H9 (cell line): ENCODE results near the gene RFNG. TPM values are rescaled to one million over a fixed set of nuclear protein-coding genes. Genes with fewer than 3 reads are reported as not detected.

ENCODE experiments used
- DNase-seq: peaks from one replicate; pipeline ENCODE4 v3.0.0-alpha.2; 2017
- H2AFZ ChIP-seq: one replicate; pipeline ENCODE4 v1.6.1; 2013; ENCODE audit warnings: mild to moderate bottlenecking, low read length, control low read depth, moderate library complexity
- H2AK5ac ChIP-seq: 2 replicates; pipeline ENCODE4 v1.6.1; 2013; ENCODE audit warnings: low read length, control low read depth, mixed read lengths; ENCODE audit not compliant: insufficient read length
- H2BK120ac ChIP-seq: one replicate; pipeline ENCODE4 v1.6.1; 2013; ENCODE audit warnings: low read depth, mild to moderate bottlenecking, low read length, control low read depth, inconsistent platforms; ENCODE audit not compliant: poor library complexity, severe bottlenecking
- H2BK12ac ChIP-seq: 2 replicates; pipeline ENCODE4 v1.6.1; 2013; ENCODE audit warnings: low read length, control low read depth, mixed read lengths, low read depth; ENCODE audit not compliant: insufficient read length
- H2BK15ac ChIP-seq: 2 replicates; pipeline ENCODE4 v1.6.1; 2013; ENCODE audit warnings: low read depth, low read length, control low read depth
- H2BK20ac ChIP-seq: one replicate; pipeline ENCODE4 v1.6.1; 2013; ENCODE audit warnings: low read depth, mild to moderate bottlenecking, low read length, control low read depth, inconsistent platforms; ENCODE audit not compliant: poor library complexity, severe bottlenecking
- H2BK5ac ChIP-seq: 2 replicates; pipeline ENCODE4 v1.6.1; 2013; ENCODE audit warnings: low read length, control low read depth, mixed read lengths; ENCODE audit not compliant: insufficient read length
- H3K14ac ChIP-seq: 2 replicates; pipeline ENCODE4 v1.6.1; 2013; ENCODE audit warnings: low read length, control low read depth; ENCODE audit not compliant: insufficient read depth
- H3K18ac ChIP-seq: 2 replicates; pipeline ENCODE4 v1.6.1; 2013; ENCODE audit warnings: low read depth, mild to moderate bottlenecking, mixed read lengths, low read length, control low read depth; ENCODE audit not compliant: insufficient read length
- H3K23ac ChIP-seq: 2 replicates; pipeline ENCODE4 v1.6.1; 2013; ENCODE audit warnings: low read length, control low read depth, mixed read lengths, low read depth; ENCODE audit not compliant: insufficient read length
- H3K23me2 ChIP-seq: 2 replicates; pipeline ENCODE4 v1.6.1; 2013; ENCODE audit warnings: low read depth, mild to moderate bottlenecking, mixed read lengths, low read length, control low read depth; ENCODE audit not compliant: insufficient read length, poor library complexity, severe bottlenecking
- H3K27ac ChIP-seq: 2 replicates; pipeline ENCODE4 v1.5.1; 2013; ENCODE audit warnings: low read length, control low read depth, mixed read lengths, low read depth; ENCODE audit not compliant: insufficient read length
- H3K27me3 ChIP-seq: 2 replicates; pipeline ENCODE4 v1.6.1; 2013; ENCODE audit warnings: low read length, control low read depth, inconsistent platforms; ENCODE audit not compliant: insufficient read depth
- H3K4ac ChIP-seq: 2 replicates; pipeline ENCODE4 v1.6.1; 2013; ENCODE audit warnings: low read depth, mild to moderate bottlenecking, control low read depth, inconsistent platforms, low read length, moderate library complexity
- H3K4me1 ChIP-seq: 2 replicates; pipeline ENCODE4 v1.6.1; 2013; ENCODE audit warnings: low read length, control low read depth, inconsistent platforms; ENCODE audit not compliant: insufficient read depth
- H3K4me2 ChIP-seq: 2 replicates; pipeline ENCODE4 v1.6.1; 2013; ENCODE audit warnings: low read length, control low read depth, mixed read lengths; ENCODE audit not compliant: insufficient read length, insufficient read depth
- H3K56ac ChIP-seq: 2 replicates; pipeline ENCODE4 v1.6.1; 2013; ENCODE audit warnings: low read depth, mild to moderate bottlenecking, mixed read lengths, low read length, control low read depth; ENCODE audit not compliant: insufficient read length
- H3K79me1 ChIP-seq: 2 replicates; pipeline ENCODE4 v1.6.1; 2013; ENCODE audit warnings: low read depth, mild to moderate bottlenecking, moderate library complexity, low read length, control low read depth, inconsistent platforms; ENCODE audit not compliant: insufficient read depth, poor library complexity, severe bottlenecking
- H3K79me2 ChIP-seq: 2 replicates; pipeline ENCODE4 v1.6.1; 2013; ENCODE audit warnings: low read length, control low read depth, inconsistent platforms; ENCODE audit not compliant: insufficient read depth
- H3K9ac ChIP-seq: 2 replicates; pipeline ENCODE4 v1.6.1; 2013; ENCODE audit warnings: low read length, control low read depth, mixed read lengths; ENCODE audit not compliant: insufficient read length; ENCODE audit errors: extremely low read depth
- H3K9me3 ChIP-seq: one replicate; pipeline ENCODE4 v1.6.1; 2013; ENCODE audit warnings: low read depth, low read length, inconsistent platforms; ENCODE audit not compliant: control insufficient read depth
- H3T11ph ChIP-seq: one replicate; pipeline ENCODE4 v1.6.1; 2013; ENCODE audit warnings: mild to moderate bottlenecking, low read length, control low read depth, inconsistent platforms
- H4K20me1 ChIP-seq: one replicate; pipeline ENCODE4 v1.6.1; 2013; ENCODE audit not compliant: control insufficient read depth, insufficient read length, insufficient read depth
- H4K5ac ChIP-seq: 2 replicates; pipeline ENCODE4 v1.6.1; 2013; ENCODE audit warnings: low read depth, mild to moderate bottlenecking, mixed read lengths, low read length, control low read depth; ENCODE audit not compliant: insufficient read length
- H4K8ac ChIP-seq: replicated peaks from 2 replicates; pipeline ENCODE4 v1.6.1; 2013; ENCODE audit warnings: low read length, control low read depth, mixed read lengths, low read depth; ENCODE audit not compliant: insufficient read length
- H4K91ac ChIP-seq: 2 replicates; pipeline ENCODE4 v1.6.1; 2013; ENCODE audit warnings: low read depth, mild to moderate bottlenecking, moderate library complexity, mixed read lengths, low read length, control low read depth; ENCODE audit not compliant: insufficient read length
- H3K27ac Mint-ChIP-seq, 3 experiments: 2 replicates in 2 of 3; 3 replicates in 1 of 3; pipeline ENCODE4 v1.8.0; 2020 to 2021; ENCODE audit warnings: mixed read lengths in 3 of 3, mild to moderate bottlenecking in 1 of 3, moderate library complexity in 1 of 3
- H3K27me3 Mint-ChIP-seq: 2 replicates; pipeline ENCODE4 v1.8.0; 2021; ENCODE audit warnings: low read depth, mild to moderate bottlenecking, moderate library complexity, mixed read lengths
- H3K36me3 Mint-ChIP-seq, 3 experiments: 2 replicates in 2 of 3; 3 replicates in 1 of 3; pipeline ENCODE4 v1.8.0; 2020 to 2021; ENCODE audit warnings: low read depth in 3 of 3, mixed read lengths in 3 of 3; ENCODE audit not compliant: insufficient read depth in 1 of 3
- H3K4me1 Mint-ChIP-seq, 2 experiments: 2 replicates each; pipeline ENCODE4 v1.8.0; 2020; ENCODE audit warnings: mixed read lengths in 2 of 2
- H3K4me3 Mint-ChIP-seq, 2 experiments: 2 replicates in 1 of 2; 3 replicates in 1 of 2; pipeline ENCODE4 v1.8.0; 2020 to 2021; ENCODE audit warnings: mild to moderate bottlenecking in 2 of 2, mixed read lengths in 2 of 2, moderate library complexity in 1 of 2
- H3K9me3 Mint-ChIP-seq, 2 experiments: 2 replicates in 1 of 2; 3 replicates in 1 of 2; pipeline ENCODE4 v1.8.0; 2020; ENCODE audit warnings: mild to moderate bottlenecking in 2 of 2, mixed read lengths in 2 of 2, moderate library complexity in 1 of 2
- CTCF ChIP-seq: fragments of 200-600 bp; sonication (generic); conservative IDR thresholded peaks from 3 replicates; pipeline ENCODE4 v1.8.0; 2021; ENCODE audit warnings: antibody characterized with exemption, mild to moderate bottlenecking
- WGBS: extraction: QIAGEN DNeasy Blood & Tissue Kit; methylation state at CpG from one replicate; pipeline ENCODE4 v1.1.7; 2013; ENCODE audit warnings: missing lambda C conversion rate, low lambda C conversion rate, mixed read lengths; ENCODE audit not compliant: insufficient read length; ENCODE audit errors: extremely low coverage; 5-methylcytosine and 5-hydroxymethylcytosine counted together
- total RNA-seq: library from RNA; stranded (reverse); gene quantifications from 2 replicates; pipeline ENCODE4 v1.2.1, GENCODE V29; 2021

The RFNG gene
- total RNA-seq, 1 experiment from 2014 or later, result 34.0 TPM

GRCh38 chr17:82091264-82092066 lies 39.9 kb upstream of the RFNG start:
- Mint-ChIP-seq H3K27me3 (no peaks in the 10 kb centered on the region), H3K36me3 (peaks cover 22 to 76% (median 67%) of the 10 kb centered on the region in 3 experiments; a peak in 6 of 7 replicates), H3K4me1 (peaks cover 1 to 6% of the 10 kb centered on the region in 2 experiments; a peak in 2 of 4 replicates), H3K9me3 (no peaks in the 10 kb centered on the region), H3K27ac (0 out of 7 replicates have a peak overlapping the region, but pooled peaks of 1 of the 3 experiments have one; percentile 31), H3K4me3 (peak overlapping the region in 1 of 2 experiments; percentile 44; a peak in 1 of 5 replicates)
- Histone ChIP-seq H3K79me2 (peaks cover 11% of the 10 kb centered on the region; the same call in 1 of the 2 replicates), H4K91ac (no peak overlapping the region), H2BK120ac (no peak overlapping the region), H4K5ac (no peak overlapping the region), H2BK12ac (no peak overlapping the region), H3K4me2 (no peak overlapping the region), H4K20me1 (no peaks in the 10 kb centered on the region), H2AFZ (no peak overlapping the region), H2AK5ac (no peak overlapping the region), H3K9ac (no peak overlapping the region), H4K8ac (no peak overlapping the region), H3K18ac (no peak overlapping the region), H3K4me1 (no peaks in the 10 kb centered on the region), H3K23ac (no peak overlapping the region), H3K79me1 (peaks cover 12% of the 10 kb centered on the region), H2BK5ac (no peak overlapping the region), H3K14ac (no peak overlapping the region), H2BK15ac (no peak overlapping the region), H3K4ac (no peak overlapping the region), H3K23me2 (peaks cover 7% of the 10 kb centered on the region), H3K27ac (no peak overlapping the region), H2BK20ac (no peak overlapping the region), H3K9me3 (no peaks in the 10 kb centered on the region), H3K56ac (no peak overlapping the region), H3T11ph (no peak overlapping the region), H3K27me3 (no peaks in the 10 kb centered on the region)
- no peak for TF ChIP-seq CTCF
- no peak for DNase-seq
- no CpG with 5 or more reads among the region's 37 CpGs for WGBS
